GM21528 (cell line): Measurements from ENCODE around the gene RABEPK.
"Not testable (repeated sequence)": the region's sequence is repeated elsewhere in the genome, so short reads cannot be mapped to it uniquely, and the experiment has no call there.

Experiments
- ATAC-seq: cut with Tn5 transposase; IDR thresholded peaks from one replicate; pipeline ENCODE4 v1.9.1; 2021; ENCODE audit warnings: mild to moderate bottlenecking, moderate library complexity; ENCODE audit not compliant: unreplicated experiment, low FRiP score

RABEPK gene

GRCh38 chr9:125241863-125242739, 41.8 kb downstream of the RABEPK start:
- ATAC-seq: peak; percentile 27

GRCh38 chr9:125243792-125244260, 43.5 kb downstream of the RABEPK start:
- ATAC-seq: no peak

DNA sequence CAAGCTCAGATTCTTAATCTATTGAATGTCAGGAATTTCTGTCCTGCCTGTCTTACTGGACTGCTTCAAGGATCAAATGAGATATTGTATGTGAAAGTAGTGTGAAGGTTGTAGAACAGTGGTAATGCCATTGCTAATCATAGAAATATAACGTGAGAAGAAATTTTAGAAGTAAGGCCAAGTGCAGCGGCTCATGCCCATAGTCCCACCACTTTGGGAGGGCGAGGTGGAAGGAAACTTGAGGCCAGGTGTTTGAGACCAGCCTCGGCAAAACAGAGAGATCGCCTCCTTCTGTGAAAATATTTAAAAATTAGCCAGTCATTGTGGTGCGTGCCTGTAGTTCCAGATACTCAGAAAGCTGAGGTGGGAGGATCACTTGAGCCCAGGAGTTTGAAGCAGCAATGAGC, 45.9 kb downstream of the RABEPK start:
- no peak for ATAC-seq

DNA sequence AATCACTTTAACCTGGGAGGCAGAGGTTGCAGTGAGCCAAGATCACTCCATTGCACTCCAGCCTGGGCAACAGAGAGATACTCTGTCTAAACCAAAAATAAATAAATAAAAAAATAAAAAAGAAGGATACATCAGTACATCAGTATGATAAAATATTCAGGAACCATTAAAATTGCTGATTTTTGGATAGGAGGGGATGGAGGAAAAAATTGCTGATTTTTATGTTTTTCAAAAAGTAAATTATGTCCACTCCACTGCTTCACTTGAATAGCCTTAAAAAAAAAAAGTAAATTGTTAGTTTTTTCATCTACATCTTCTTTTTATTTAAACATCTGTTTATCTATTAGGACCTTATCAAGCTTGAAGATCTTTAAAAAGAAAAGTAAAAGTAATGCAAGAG, 53.9 kb downstream of the RABEPK start:
- no peak for ATAC-seq

DNA sequence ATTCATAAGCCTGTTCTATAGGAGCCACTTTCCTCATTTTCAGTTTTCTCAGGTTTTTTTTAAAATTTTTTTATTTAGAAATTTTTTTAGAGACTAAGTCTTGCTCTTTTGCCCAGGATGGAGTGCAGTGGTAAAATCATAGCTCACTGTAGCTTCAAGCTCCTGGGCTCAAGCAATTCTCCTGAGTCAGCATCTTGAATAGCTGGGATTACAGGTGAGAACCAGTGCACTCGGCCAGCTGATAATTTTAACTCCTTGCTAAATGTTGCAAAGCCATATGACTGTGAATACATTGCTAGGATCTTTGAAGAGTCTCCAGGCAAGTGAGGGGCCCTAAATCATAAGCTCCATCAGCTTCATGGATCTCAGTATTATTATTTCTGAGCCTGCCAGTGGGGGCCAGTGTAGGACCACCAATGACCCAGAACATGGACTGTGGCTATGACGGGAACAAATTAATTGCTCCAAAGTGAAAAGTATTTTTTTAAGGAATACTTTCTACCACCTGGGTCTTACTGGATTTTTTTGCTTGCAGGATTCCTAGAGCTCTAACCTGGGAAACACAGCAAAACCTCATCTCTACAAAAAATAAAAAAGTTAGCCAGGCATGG, 55.5 kb downstream of the RABEPK start:
- no peak for ATAC-seq

GRCh38 chr9:125258160-125258785, 57.9 kb downstream of the RABEPK start:
- ATAC-seq: no peak

- no peak for ATAC-seq
Observed at GRCh38 chr9:125258832-125259534, 58.6 kb downstream of the RABEPK start.

- ATAC-seq: no peak
Observed at GRCh38 chr9:125260561-125260960, 60.2 kb downstream of the RABEPK start.

DNA sequence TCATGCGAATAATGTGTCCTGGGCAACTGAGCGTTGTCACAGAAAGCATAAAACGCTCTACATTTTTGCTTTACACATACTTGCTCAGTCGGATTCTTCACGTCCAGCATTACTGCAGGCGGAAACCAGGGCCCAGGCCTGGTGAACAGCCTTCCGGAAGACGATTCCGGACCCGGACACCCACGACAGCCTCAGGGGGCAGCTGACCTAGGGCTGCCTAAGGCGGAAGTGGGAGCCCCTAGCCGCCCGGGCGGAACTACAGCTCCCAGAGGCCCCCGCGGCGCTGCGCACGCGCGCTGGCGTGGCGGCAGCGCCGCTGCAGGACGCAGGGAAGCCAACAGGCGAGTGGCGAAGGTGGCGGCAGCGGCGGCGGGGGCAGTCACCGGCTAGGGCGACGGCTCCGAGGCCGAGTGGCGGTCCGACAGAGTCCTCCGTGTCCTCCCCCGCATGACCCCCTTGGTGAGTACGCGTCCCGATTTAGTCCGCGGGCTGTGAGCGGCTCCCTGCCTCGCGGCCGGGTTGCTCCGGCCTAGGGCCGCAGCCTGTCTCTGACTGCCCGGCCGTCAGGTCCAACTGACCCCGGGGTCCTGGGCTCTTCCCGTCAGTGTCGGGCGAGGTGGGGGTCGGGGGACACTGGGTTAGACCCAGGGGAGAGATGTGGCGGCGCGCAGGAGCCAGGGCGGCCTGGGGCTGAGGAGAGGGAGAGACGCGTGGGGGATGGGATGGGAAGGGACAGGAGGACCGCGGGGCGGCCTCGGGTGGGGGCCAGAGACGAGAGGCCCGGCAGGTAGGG, 61.4 kb downstream of the RABEPK start, which contains the start of gene GAPVD1:
Gene GAPVD1, plus strand, starts transcription at position 326 of the 793 bp plus-strand sequence. CDS start 37,096 bp downstream, outside the sequence.
- ATAC-seq: peak; percentile 89

DNA sequence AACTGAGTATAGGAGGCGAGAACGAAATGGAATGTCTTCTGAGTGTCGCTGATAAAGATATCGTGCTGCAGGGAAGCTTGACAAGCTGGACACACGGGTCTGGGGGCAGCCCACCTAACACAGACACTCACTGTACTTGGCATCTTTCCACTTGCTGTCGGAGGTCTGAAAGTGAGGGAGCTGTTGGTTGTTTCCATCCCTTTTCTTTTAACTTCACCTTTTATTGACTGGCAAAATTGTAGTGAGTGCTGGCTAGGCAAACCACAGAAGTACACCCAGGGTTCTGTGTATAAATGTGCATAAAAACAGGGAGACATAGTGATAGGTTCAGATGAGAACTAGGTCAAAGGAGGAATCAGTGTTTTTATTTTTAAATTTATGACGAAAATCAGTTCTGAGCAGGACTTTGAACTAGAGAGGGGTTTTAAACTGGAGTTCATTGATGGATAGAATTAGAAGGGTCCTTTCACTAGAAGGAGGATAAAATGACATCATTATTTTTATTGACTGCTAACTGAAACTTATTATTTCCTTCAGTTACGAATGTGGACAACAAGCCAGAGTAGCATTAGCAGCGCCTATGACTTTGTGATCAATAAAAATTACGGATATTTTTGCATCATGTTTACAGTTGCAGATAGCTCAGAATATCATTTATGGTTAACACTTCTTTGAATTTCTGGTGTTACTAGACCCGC, 62.1 kb downstream of the RABEPK start:
- peak; percentile 8 for ATAC-seq

- ATAC-seq: not testable (repeated sequence)
Observed at GRCh38 chr9:125264068-125264467, 63.7 kb downstream of the RABEPK start.

DNA sequence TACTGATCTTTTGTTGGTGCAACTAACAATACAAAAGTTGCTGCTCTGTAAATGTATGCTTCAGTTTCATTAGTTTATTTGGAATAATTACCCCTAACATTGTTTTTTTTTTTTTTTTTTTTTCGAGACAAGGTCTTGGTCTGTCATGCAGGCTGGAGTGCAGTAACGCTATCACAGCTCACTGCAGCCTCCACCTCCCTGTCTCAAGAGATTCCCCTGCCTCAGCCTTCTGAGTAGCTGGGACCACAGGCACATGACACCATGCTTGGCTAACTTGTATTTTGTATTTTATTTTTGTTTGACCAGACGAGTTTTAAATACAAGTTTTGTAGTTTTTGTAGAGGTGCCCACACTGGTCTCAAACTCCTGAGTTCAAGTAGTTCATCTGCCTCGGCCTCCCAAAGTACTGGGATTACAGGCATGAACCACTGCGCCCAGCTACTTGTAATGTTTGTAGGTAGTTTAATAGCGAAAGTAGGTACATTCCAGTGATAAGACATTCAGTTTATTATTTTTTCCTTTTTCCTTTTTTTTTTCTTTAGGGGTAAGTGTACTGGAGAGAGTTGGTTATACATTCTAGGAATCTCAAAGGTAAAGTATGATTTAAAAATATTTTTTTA, 68.2 kb downstream of the RABEPK start:
- no peak for ATAC-seq

- ATAC-seq: no peak
Observed at GRCh38 chr9:125269014-125269397, 68.7 kb downstream of the RABEPK start.

DNA sequence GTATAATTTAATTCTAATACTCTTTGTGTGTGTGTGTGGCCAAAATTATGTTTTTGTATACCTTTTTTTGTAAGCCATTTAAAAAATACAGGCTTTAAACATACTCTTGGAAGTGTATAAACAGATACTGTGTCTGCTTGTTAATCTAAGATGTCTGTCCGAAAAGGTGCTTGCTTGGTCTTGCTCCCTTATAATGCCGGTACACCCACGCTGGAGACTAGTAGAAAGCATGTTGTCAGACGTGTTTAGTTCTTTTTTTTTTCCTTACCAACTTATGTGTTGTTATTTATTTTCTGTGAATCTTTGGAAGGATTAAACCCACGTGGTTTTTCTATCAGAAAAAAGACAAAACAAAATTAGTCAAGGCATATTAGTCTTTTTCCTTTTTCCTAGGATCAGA, 70.7 kb downstream of the RABEPK start:
- no peak for ATAC-seq

GRCh38 chr9:125272697-125273096, 72.4 kb downstream of the RABEPK start:
- no peak for ATAC-seq

- ATAC-seq: no peak
Observed at GRCh38 chr9:125276771-125277170, 76.4 kb downstream of the RABEPK start.

GRCh38 chr9:125277411-125277810, 77.1 kb downstream of the RABEPK start:
- ATAC-seq: no peak

DNA sequence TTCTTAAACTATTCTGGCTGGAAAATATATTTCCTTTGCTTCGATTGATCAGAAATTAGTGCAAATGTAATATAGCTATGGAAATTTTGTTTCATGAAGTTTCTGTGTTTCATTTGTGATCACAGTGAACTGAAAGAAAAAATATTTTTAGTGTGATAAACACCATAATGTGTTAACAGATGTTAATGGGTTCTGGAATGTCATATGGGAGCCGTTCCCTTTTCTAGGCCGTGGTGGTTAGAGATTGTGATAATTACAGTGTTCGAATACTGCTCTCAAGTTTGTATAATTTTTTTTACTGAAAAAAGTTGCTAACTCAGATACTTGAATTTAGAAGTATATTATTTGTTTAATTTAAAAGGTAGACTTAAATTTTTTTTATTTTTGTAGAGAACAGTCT, 80.6 kb downstream of the RABEPK start:
- ATAC-seq: no peak
